Fibroblast of skin of left quadriceps (primary cell): Measurements from ENCODE around the gene MCM5.
A peak's percentile ranks its signal among the peaks of the same experiment; 100 is the strongest.
"Not testable (repeated sequence)": the region's sequence is repeated elsewhere in the genome, so short reads cannot be mapped to it uniquely, and the experiment has no call there.

Source experiments
- DNase-seq, 2 experiments: peaks; one replicate each; pipeline ENCODE4 v3.0.0-alpha.2; 2013; ENCODE audit warnings: low read depth in 2 of 2

MCM5 gene

DNA sequence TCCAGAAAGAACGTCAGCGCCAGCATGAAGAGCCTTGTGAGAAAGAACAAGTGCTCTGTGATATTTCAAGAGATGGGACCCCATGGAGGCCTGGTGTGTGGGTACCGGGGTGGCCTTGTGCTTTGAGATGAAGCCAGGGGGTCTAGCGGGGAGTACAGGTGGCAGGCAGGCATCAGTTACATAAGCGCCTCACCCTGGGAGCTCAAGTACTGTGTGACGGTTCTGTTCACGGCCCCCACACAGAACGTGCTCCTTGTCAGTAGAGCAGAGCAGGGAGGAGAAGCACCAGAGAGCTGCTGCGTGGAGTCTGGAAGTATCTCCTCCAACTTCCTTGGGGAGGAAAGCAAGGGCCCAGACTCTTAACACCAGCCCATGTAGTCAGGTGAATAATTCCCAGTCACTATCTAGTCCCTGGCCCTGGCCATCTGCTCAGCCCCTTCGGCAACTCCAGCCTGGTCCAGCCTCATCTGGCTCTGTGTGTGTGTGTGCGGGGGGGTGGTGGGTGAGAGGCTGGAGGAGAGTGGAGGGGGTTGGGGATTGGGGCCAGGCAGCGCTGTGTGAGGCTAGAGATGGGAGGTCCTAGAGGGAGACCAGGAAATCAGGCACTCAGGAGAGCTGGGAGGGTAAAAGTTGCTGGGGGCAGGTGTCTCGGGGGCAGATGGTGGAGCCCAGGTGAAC is 32.4 kb downstream of the MCM5 start:
- DNase-seq, result no peak

DNA sequence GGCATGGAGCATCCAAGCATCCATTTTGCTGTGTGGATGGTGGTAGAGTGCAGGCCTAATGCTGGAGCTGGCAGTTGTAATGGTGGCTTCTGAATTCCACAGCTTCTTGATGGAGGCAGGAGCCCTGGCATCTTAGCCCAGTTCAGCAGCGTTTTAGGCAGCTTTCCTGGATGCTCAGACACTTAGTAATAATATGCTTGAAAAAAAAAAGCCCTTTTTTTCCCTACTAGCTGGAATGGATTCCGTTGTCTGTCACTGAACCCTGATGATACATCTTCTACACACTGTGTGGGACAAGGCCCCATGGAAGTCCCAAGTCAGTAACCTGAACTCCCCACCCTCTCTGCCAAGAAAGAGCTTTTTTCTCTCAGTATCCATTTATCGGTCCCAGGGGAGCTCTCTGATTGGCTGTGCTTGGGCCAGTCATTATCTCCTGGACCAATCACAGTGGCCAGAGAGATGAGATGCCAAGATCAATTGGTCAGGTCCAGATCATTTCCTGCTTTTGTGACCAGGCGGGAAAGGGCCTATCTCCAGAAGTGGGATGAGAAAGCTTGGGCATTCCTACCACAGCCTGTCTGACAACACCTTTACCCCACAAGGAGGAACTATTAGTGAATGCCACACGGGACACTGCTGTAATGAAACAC is 34.2 kb downstream of the MCM5 start:
- DNase-seq, result no peak

DNA sequence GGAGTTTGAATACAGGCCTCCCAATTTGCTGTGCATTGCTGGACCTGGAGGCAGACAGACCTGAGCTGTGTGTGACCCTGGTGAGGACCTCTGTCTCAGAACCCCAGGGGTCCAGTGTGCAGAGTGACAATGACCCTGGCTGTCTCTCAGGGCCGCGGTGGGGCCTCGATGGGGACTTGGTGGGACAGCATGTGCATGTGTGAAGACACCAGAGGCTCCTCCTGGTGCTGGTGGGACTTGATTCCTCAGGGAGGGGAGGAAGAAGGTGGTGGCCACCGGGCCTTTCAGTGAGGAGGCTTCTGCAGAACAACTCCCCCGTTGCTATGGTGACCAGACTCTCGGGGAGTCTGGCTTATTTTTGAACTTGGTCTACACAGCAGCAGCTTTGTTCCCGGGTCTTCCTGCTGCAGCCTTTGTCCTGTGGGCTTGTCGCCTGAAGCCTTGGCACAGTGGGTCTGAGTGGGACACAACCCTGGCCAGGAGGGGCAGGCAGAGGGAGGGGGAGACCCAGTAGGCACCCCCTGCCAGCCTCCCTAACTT is 35.3 kb downstream of the MCM5 start:
- no peak for DNase-seq

DNA sequence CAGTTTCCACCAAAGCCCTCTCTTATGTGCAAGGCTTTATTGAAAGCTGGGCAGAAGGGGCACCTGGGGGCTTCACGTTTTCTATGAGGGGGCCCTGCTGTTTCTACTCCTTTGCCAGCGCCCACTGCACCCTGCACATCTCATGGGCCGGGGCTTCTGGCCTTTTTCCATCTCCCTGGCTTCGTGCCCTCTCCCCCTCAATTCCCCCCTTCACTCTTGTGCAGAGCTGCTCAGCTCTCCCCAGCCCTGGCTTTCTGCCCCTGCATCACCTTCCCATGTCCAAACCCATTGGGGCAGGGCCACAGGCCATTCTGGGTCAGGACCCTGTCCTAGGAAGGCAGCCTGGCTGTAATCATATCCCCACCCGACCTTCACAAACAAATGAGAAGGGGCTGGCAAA is 36.5 kb downstream of the MCM5 start:
- DNase-seq, result no peak

DNA sequence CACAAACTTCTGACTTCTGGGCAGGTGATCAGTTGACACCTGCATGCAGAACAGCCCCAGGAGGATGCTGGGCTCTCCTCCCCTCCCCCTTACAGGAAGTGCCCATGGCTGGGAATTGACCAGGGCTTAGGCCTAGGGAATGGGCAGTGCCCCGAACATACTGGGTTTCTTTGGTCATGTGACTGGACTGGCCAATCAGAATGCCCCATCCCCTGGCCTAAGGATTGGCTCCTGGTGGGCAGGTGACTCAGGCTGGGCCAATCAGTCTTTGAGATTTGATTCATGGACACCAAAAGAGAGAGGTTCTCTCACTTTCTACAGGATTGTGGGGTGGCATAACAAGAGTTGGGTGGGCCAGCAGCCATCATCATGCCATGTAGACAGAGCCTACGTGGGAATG is 37.1 kb downstream of the MCM5 start:
- no peak for DNase-seq

GRCh38 chr22:35438673-35439364 is 38.9 kb downstream of the MCM5 start:
- not testable (repeated sequence) for DNase-seq

- DNase-seq, result no peak
Measured at GRCh38 chr22:35439365-35439717, 39.4 kb downstream of the MCM5 start.

DNA sequence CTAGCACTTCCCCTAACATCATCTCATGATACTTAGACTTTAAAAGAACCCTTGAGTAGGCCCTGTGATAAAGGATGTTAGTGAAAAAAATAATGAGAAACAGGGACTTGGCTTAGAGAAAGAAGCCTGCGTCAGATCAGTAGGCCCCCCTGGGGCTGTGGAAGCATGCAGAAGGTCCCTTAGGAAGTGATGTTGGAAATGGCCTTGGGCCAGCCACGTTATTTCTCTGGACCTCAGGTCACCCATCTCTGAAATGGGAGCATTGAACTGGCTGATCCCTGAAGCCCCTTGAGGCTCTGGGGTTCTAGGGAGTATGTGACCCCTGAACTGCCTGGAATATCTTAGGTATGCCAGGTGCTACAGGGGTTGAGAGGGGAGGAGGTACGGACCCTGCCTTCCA is 40.2 kb downstream of the MCM5 start:
- DNase-seq, result no peak

- no peak for DNase-seq
Measured at GRCh38 chr22:35441489-35442100, 41.7 kb downstream of the MCM5 start.

DNA sequence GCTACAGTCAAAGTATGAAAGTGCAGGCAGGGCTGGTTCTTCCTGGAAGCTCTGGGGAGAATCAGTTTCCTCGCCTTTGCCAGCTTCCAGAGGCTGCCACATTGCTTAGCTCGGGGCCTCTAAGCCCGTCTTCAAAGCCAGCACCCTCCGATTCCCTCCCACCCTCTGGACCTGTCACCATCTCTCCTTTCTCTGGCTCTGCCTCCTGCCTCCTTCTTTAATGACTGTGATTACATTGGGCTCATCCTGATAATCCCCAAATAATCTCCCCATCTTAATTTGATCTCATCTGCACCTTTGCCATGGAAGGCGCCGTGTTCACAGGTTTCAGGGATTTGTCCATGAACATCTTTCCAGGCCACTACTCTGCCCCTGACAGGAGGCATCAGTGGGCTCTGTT is 42.5 kb downstream of the MCM5 start:
- DNase-seq, result no peak

- no peak for DNase-seq
Measured at GRCh38 chr22:35443338-35443737, 43.4 kb downstream of the MCM5 start.

DNA sequence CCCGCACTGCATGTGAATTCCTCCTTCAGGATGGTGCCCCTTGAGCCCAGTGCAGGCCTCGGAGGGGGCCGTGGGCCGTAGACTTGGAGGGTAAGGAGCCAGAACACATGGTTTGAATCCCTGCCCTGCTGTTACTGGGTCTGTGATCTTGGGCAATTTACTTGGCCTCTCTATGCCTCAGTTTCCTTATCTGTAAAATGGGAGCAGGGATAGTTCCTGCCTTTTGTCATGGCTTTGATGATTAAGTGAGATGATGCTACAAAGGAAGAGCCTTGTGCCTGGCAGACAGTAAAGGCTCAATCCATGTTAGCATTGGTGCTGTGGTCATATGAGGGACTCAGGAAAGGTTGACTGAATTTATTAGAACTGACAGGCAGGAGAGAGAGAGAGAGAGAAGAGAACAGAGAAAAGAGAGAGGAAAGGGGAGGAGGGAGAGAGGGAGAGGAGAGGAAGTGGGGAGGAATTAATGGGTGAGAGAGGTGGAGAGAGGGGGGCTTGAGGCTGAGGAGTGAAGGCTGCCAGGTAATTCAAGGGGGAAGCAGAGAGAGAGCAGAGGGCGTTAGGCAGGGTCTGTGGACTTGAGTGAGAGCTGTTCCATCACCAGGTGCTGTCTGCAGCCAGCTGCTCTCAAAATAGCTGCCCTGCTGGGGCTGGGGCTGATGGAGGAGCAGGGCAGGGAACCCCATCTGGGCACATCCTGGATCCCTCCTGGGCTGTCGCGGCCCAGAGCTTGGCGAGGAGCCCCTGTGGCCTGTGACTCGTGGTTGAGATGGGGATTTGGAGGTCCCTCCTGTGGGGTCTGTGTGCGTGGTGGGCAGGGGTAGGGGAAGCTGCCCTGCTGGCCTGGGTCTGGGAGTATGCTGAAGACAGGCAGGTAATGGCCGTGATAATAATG is 44.1 kb downstream of the MCM5 start:
- DNase-seq, result no peak

DNA sequence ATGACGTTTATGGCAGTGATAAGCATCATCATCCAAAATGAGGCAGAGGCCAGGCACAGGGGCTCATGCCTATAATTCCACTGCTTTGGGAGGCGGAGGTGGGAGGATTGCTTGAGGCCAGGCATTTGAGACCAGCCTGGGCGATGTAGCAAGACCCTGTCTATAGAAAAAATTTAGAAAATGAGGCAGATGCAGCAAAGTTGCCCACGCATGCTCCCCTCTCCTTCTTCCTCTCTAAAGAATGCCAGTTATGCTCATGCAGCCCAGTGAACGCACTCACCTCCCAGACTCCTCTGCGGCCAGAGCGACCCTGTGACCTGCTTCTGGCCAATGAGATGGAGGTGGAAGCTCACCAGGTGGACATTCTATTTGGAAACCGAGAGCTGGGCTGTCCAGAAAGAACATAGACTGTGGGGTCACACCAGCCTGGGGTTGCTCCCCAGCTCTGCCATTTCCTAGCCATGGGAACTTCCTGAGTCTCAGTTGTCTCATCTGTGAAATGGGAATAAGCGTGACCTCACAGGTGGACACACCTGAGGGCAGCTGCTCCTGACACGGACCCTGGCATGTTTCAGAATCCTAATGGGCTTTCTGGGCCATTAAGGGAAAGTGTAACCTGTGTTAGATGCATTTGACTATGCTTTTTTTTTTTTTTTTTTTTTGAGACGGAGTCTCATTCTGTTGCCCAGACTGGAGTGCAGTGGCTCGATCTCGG is 44.9 kb downstream of the MCM5 start:
- DNase-seq, result no peak

GRCh38 chr22:35445933-35446332 is 46.0 kb downstream of the MCM5 start:
- no peak for DNase-seq

DNA sequence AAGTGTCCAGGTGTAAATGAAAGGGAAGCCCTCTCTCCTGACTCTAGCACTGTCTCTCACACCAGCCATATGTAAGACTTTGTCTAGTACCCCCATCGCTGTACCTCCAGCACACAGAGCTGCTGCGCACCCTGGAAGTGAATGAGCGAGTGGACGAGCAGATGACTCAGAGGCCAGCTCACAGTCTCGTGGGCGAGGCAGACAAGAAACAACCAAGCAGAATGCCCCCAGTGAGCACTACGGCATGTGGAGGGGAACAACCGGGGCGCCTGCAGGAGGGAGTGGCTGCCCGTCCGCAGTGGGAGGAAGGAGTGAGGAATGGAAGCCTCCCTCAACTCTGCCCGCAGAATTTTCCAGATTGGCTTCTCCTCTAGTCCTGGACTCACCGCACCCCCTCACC is 46.4 kb downstream of the MCM5 start:
- DNase-seq, result peak; percentile 35 to 39

DNA sequence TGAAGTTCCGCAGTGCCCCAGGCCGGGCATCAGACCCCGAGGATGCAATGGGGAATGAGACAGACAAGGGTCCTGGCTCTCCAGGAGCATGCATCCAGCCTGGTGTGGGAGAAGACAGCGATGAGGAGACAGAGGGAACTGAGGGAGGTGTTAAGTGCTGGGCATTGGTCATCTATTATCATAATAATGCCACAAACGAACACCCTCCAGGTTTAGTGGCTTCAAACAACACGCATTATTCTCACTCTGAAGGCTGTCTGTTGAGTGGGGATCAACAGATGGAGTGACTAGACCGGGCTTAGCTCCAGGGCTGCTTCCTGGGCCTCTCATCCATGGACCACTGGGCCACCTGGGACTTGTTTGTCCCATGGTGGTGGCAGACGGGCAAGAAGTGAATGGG is 48.6 kb downstream of the MCM5 start:
- no peak for DNase-seq

DNA sequence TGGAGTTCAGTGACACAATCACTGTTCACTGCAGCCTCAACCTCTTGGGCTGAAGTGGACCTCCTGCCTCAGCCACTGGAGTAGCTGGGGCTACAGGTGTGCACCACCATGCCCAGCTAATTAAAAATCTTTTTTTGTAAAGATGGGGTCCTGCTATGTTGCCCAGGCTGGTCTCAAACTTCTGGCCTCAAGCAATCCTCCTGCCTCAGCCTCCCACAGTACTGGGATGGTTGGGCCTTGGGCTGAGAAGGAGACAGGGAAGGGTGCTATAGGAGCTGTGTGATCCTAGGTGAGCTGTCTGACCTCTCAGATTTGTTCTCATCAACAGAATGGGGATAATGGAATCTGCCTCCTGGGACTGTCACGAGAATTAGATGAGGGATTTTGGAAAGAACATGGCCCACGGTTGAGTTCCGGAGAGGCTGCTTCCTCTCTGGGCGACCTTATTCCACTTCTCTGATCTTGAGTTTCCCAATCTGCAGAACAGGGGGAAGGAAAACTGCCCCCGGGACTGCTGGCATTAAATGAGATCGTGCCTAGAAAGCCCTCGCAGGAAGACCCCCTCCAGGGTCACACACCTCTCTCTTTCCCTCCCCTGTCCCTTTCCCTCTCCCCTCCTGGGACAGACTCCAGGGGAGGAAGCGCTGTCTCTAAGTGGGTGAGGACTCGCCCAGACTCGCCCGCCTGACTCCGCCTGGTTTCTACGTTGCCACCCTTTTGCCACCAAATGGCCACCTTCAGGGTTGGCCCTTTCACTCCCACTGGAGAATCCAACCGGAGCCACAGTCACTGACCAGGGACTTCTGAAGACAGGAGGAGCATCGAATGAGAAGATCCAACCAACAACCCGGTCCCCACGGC is 50.1 kb downstream of the MCM5 start:
- DNase-seq, result no peak

DNA sequence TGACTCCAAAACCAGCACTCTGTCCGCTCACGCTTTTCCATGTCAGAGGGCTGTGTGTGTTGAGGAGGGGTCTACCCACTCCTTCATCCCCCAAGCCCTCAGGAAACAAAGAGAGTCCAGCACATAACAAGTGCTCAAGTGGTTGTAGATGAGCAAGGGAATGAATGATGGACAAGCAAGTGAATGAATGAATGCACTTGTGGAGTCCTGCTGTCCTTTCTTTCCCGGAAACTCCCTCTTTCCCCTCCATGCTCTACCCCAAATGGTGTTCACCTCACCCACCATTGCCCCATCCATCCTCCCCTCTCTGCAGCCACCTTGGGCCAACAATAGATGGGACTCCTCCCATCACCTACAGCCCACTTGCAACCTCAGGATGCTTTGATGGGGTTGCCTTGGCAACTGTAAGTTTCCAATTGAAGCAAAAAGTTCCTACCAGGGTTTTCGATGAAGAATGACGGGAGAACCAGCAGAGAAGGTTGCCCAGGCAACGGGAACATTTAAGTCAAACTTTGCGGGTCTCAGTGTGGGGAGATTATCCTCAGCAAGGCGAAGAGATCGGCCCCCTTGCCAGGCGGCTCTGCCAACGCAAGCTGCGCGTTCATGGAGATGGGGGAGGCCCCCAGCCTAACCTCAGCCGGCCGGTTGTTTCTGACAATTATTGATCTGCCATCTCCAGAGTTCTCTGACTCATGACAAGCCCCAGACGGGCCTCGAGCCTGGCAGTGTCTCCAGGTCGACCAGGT is 51.1 kb downstream of the MCM5 start:
- no peak for DNase-seq

DNA sequence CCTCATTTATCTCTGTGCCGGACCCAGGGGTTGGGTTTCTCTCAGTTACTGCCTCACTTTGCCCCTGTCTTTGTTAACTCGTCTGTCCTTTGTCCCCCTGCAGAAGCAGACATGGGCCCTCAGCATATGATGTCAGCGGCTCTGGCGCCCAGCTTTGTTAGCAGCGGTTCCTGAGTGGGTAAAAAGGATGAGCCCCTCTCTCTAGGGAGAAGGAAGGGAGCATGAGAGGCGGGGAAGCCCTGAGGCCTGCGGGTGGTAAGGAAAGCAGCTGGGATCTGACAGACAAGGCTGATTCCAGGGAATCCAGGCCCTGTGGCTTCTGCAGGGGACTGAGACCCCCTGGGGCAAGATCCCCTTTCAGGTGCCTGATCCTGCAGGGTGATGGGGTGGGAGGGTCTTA is 51.7 kb downstream of the MCM5 start:
- no peak for DNase-seq
